K562 (cell line): ENCODE data around the gene AMER3.

Experiments used
- CEBPB ChIP-seq: fragments of 450-650 bp; IDR thresholded peaks from 2 replicates; pipeline ENCODE4 v1.6.1; 2016; ENCODE audit warnings: missing genetic modification characterization, missing compliant biosample characterization
- CREM ChIP-seq: IDR thresholded peaks from 2 replicates; pipeline ENCODE4 v1.6.1; 2014; ENCODE audit warnings: antibody characterized with exemption, low read depth
- GABPA ChIP-seq: fragments of 200-800 bp; sonication (Bioruptor generic); conservative IDR thresholded peaks from 2 replicates; pipeline ENCODE4 v1.6.1; 2016; ENCODE audit warnings: low read depth, missing genetic modification characterization, missing compliant biosample characterization
- MED1 ChIP-seq: sonication (generic); formaldehyde crosslinking; IDR thresholded peaks from 2 replicates; pipeline ENCODE4 v1.8.1; 2023; ENCODE audit warnings: missing genetic modification reagents, borderline replicate concordance
- MLLT1 ChIP-seq, 2 experiments: fragments of 450-650 bp; IDR thresholded peaks; 2 replicates each; pipeline ENCODE4 v1.6.1; 2016
- NFE2L1 ChIP-seq: fragments of 450-650 bp; IDR thresholded peaks from 2 replicates; pipeline ENCODE4 v1.6.1; 2016; ENCODE audit warnings: missing genetic modification characterization, low read depth, mild to moderate bottlenecking, missing compliant biosample characterization, moderate library complexity, borderline replicate concordance
- POLR2AphosphoS5 ChIP-seq: IDR thresholded peaks from 2 replicates; pipeline ENCODE4 v1.6.1; 2011; ENCODE audit warnings: mild to moderate bottlenecking, low read depth, low read length, moderate library complexity; ENCODE audit not compliant: control insufficient read depth, insufficient read depth
- SREBF2 ChIP-seq: sonication (generic); formaldehyde crosslinking; IDR thresholded peaks from 2 replicates; pipeline ENCODE4 v1.4.0; 2020; ENCODE audit warnings: mild to moderate bottlenecking, missing genetic modification reagents
- SRF ChIP-seq, 2 experiments: fragments of 250-450, 450-650 bp in 1 of 2; sonication (Bioruptor Pico) in 1 of 2; sonication (generic) in 1 of 2; formaldehyde crosslinking; IDR thresholded peaks; 2 replicates each; pipeline versions ENCODE4 v1.5.0 to v1.5.1; 2020 to 2022; ENCODE audit warnings: mild to moderate bottlenecking in 1 of 2, missing genetic modification reagents in 1 of 2
- ZHX1 ChIP-seq: fragments of 150-350 bp; conservative IDR thresholded peaks from 2 replicates; pipeline ENCODE4 v1.6.1; 2014; ENCODE audit warnings: low read length
- ZNF24 ChIP-seq: fragments of 450-650 bp; IDR thresholded peaks from 2 replicates; pipeline ENCODE4 v1.6.1; 2016
- TF ChIP-seq, protein P1 (sequence below), 2 experiments: fragments of 450-650 bp; formaldehyde crosslinking in 1 of 2; IDR thresholded peaks; 2 replicates each; pipeline versions ENCODE4 v1.4.0 to v1.6.1; 2014 to 2020; ENCODE audit warnings: mild to moderate bottlenecking in 2 of 2, borderline replicate concordance in 1 of 2, low read depth in 1 of 2
- TF ChIP-seq, protein P2 (sequence below), 3 experiments: IDR thresholded peaks in 2 of 3; conservative IDR thresholded peaks in 1 of 3; 2 replicates each; pipeline ENCODE4 v1.5.1; 2011 to 2012; ENCODE audit warnings: low read length in 3 of 3, mild to moderate bottlenecking in 3 of 3, control low read depth in 2 of 3, improper control_type of control experiment in 1 of 3, inconsistent platforms in 1 of 3, low read depth in 1 of 3, mixed read lengths in 1 of 3, moderate library complexity in 1 of 3; ENCODE audit not compliant: insufficient read depth in 2 of 3
- TF ChIP-seq, protein P3 (sequence below): fragments of 450-650 bp; IDR thresholded peaks from 2 replicates; pipeline ENCODE4 v1.6.1; 2018; ENCODE audit not compliant: partially characterized antibody

- TF ChIP-seq MLLT1 (IDR thresholded peaks at IDR 0.05) (no peak), NFE2L1 (tag) (no peak), CEBPB (no peak), ZHX1 (no peak), CREM (no peak), ZNF24 (no peak), MED1 (CRISPR knock-in tag) (no peak), SRF (CRISPR knock-in tag; IDR thresholded peaks at IDR 0.05) (no peak), GABPA (tag) (no peak), POLR2AphosphoS5 (no peak), SREBF2 (CRISPR knock-in tag) (no peak)
- TF ChIP-seq, protein P1, sequence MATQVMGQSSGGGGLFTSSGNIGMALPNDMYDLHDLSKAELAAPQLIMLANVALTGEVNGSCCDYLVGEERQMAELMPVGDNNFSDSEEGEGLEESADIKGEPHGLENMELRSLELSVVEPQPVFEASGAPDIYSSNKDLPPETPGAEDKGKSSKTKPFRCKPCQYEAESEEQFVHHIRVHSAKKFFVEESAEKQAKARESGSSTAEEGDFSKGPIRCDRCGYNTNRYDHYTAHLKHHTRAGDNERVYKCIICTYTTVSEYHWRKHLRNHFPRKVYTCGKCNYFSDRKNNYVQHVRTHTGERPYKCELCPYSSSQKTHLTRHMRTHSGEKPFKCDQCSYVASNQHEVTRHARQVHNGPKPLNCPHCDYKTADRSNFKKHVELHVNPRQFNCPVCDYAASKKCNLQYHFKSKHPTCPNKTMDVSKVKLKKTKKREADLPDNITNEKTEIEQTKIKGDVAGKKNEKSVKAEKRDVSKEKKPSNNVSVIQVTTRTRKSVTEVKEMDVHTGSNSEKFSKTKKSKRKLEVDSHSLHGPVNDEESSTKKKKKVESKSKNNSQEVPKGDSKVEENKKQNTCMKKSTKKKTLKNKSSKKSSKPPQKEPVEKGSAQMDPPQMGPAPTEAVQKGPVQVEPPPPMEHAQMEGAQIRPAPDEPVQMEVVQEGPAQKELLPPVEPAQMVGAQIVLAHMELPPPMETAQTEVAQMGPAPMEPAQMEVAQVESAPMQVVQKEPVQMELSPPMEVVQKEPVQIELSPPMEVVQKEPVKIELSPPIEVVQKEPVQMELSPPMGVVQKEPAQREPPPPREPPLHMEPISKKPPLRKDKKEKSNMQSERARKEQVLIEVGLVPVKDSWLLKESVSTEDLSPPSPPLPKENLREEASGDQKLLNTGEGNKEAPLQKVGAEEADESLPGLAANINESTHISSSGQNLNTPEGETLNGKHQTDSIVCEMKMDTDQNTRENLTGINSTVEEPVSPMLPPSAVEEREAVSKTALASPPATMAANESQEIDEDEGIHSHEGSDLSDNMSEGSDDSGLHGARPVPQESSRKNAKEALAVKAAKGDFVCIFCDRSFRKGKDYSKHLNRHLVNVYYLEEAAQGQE (IDR thresholded peaks at IDR 0.05; ENCODE audit: borderline replicate concordance), result no peak
- TF ChIP-seq, protein P1 (CRISPR knock-in tag; IDR thresholded peaks at IDR 0.05; ENCODE audit: low read depth), result no peak
- TF ChIP-seq, protein P2, sequence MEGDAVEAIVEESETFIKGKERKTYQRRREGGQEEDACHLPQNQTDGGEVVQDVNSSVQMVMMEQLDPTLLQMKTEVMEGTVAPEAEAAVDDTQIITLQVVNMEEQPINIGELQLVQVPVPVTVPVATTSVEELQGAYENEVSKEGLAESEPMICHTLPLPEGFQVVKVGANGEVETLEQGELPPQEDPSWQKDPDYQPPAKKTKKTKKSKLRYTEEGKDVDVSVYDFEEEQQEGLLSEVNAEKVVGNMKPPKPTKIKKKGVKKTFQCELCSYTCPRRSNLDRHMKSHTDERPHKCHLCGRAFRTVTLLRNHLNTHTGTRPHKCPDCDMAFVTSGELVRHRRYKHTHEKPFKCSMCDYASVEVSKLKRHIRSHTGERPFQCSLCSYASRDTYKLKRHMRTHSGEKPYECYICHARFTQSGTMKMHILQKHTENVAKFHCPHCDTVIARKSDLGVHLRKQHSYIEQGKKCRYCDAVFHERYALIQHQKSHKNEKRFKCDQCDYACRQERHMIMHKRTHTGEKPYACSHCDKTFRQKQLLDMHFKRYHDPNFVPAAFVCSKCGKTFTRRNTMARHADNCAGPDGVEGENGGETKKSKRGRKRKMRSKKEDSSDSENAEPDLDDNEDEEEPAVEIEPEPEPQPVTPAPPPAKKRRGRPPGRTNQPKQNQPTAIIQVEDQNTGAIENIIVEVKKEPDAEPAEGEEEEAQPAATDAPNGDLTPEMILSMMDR (IDR thresholded peaks at IDR 0.05 in 2 of 3, conservative IDR thresholded peaks at IDR 0.05 in 1 of 3; ENCODE audit: insufficient read depth in 2 of 3, low read depth in 1 of 3, low read length in 3 of 3), result no peak
- TF ChIP-seq, protein P3, sequence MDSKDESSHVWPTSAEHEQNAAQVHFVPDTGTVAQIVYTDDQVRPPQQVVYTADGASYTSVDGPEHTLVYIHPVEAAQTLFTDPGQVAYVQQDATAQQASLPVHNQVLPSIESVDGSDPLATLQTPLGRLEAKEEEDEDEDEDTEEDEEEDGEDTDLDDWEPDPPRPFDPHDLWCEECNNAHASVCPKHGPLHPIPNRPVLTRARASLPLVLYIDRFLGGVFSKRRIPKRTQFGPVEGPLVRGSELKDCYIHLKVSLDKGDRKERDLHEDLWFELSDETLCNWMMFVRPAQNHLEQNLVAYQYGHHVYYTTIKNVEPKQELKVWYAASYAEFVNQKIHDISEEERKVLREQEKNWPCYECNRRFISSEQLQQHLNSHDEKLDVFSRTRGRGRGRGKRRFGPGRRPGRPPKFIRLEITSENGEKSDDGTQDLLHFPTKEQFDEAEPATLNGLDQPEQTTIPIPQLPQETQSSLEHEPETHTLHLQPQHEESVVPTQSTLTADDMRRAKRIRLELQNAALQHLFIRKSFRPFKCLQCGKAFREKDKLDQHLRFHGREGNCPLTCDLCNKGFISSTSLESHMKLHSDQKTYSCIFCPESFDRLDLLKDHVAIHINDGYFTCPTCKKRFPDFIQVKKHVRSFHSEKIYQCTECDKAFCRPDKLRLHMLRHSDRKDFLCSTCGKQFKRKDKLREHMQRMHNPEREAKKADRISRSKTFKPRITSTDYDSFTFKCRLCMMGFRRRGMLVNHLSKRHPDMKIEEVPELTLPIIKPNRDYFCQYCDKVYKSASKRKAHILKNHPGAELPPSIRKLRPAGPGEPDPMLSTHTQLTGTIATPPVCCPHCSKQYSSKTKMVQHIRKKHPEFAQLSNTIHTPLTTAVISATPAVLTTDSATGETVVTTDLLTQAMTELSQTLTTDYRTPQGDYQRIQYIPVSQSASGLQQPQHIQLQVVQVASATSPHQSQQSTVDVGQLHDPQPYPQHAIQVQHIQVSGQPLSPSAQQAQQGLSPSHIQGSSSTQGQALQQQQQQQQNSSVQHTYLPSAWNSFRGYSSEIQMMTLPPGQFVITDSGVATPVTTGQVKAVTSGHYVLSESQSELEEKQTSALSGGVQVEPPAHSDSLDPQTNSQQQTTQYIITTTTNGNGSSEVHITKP, result no peak
Observed at GRCh38 chr2:130756874-130757668, 1.7 kb downstream of the AMER3 start.
